Activated T-helper 2 cell treated with anti-CD3 and anti-CD28 coated beads, Interferon-gamma antibody, Interleukin-2, Interleukin-4, amounts not matched to agents 10 μg/mL and 5 μg/mL and 100 μg/mL, durations not matched to agents 14 hours and 24 hours and 36 hours (primary cell): ENCODE results near the gene PPP2R5E. TPM values are rescaled to one million over a fixed set of nuclear protein-coding genes. Genes with fewer than 3 reads are reported as not detected.
"Not testable (repeated sequence)": the region's sequence is repeated elsewhere in the genome, so short reads cannot be mapped to it uniquely, and the experiment has no call there.

Experiments used
- DNase-seq: peaks from one replicate; pipeline ENCODE4 v3.0.0; 2021; ENCODE audit warnings: low spot score
- H3K27ac Mint-ChIP-seq: one replicate; pipeline ENCODE4 v1.8.0; 2021; ENCODE audit warnings: mixed read lengths
- H3K27me3 Mint-ChIP-seq: one replicate; pipeline ENCODE4 v1.8.0; 2021; ENCODE audit warnings: low read depth, mixed read lengths
- H3K36me3 Mint-ChIP-seq: one replicate; pipeline ENCODE4 v1.8.0; 2021; ENCODE audit warnings: low read depth, mixed read lengths
- H3K4me1 Mint-ChIP-seq: one replicate; pipeline ENCODE4 v1.8.0; 2021; ENCODE audit warnings: low read depth, mixed read lengths
- H3K4me3 Mint-ChIP-seq: one replicate; pipeline ENCODE4 v1.8.0; 2021; ENCODE audit warnings: low read depth, mild to moderate bottlenecking, moderate library complexity, mixed read lengths
- H3K9me3 Mint-ChIP-seq: one replicate; pipeline ENCODE4 v1.8.0; 2021; ENCODE audit warnings: mixed read lengths
- intact Hi-C: fragments of 100-400 bp; cut with micrococcal nuclease; formaldehyde crosslinking; loops from one replicate; pipeline ENCODE4 v1.15.1; 2023
- total RNA-seq: library from RNA; stranded (reverse); gene quantifications from 2 replicates; pipeline ENCODE4 v1.2.3, GENCODE V29; 2022

PPP2R5E gene
- total RNA-seq, 1 donor from 2014 or later = 44.1 TPM

GRCh38 chr14:63544591-63545299 is 1.6 kb upstream of the PPP2R5E start:
- Mint-ChIP-seq H3K27ac (peak overlapping the region; percentile 28), H3K36me3 (peaks cover 8% of the 10 kb centered on the region), H3K27me3 (peaks cover 1% of the 10 kb centered on the region), H3K4me3 (peak overlapping the region; percentile 92), H3K9me3 (no peaks in the 10 kb centered on the region), H3K4me1 (peaks cover 21% of the 10 kb centered on the region)
- intact Hi-C loops = loop anchor here (5.0 to 10.0 kb wide), 2 partner anchors 183 to 310 kb away; partner anchors contain the start of genes SGPP1 and SYNE2
- DNase-seq = no peak

DNA sequence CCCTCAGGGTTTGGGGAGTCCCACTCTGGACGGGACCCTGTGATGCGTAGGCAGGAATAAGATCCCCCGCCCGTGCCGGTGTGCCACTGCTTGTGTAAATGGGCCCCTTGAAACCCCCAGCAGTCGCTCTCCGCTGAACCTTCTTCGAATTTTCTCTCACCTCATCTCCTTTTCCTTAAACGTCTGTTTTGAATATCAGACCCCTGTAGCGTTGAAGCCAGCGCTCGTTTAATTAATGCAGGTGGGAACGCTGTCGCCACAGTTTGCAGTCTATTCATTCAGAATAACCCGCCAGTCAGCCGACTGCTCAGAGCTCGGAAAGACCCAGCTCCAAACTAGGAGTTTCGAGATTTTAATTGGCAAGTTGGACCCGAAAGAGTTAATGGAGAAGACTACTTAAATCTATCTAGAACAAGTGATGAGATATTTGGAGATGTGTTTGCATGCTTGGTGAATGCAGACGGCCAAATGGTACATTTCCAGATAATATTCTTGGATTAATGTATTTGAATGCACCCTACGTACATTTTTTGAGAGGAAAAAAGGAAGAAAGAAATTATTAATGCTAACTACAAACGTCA is 739 bp upstream of the PPP2R5E start:
- Mint-ChIP-seq H3K9me3 (no peaks in the 10 kb centered on the region), H3K4me3 (peak overlapping the region; percentile 92), H3K27ac (peak overlapping the region; percentile 95), H3K36me3 (peaks cover 17% of the 10 kb centered on the region), H3K27me3 (peaks cover 1% of the 10 kb centered on the region), H3K4me1 (peaks cover 27% of the 10 kb centered on the region)
- DNase-seq = no peak
- intact Hi-C loops = loop anchor here (1.0 to 10.0 kb wide), 6 partner anchors 65 to 311 kb away; partner anchors contain the start of genes SGPP1, SYNE2 and WDR89

GRCh38 chr14:63542231-63542999 is 762 bp downstream of the PPP2R5E start:
- peak overlapping the region; percentile 46 for H3K27ac Mint-ChIP-seq
- peak overlapping the region; percentile 92 for H3K4me3 Mint-ChIP-seq
- intact Hi-C loops = loop anchor here (2.0 to 10.0 kb wide), 5 partner anchors 64 to 312 kb away; partner anchors contain the start of genes SGPP1 and SYNE2
- H3K4me1 Mint-ChIP-seq = peaks cover 30% of the 10 kb centered on the region
- peak; percentile 9 for DNase-seq
- no peaks in the 10 kb centered on the region for H3K9me3 Mint-ChIP-seq
- peaks cover 23% of the 10 kb centered on the region for H3K36me3 Mint-ChIP-seq
- no peaks in the 10 kb centered on the region for H3K27me3 Mint-ChIP-seq

DNA sequence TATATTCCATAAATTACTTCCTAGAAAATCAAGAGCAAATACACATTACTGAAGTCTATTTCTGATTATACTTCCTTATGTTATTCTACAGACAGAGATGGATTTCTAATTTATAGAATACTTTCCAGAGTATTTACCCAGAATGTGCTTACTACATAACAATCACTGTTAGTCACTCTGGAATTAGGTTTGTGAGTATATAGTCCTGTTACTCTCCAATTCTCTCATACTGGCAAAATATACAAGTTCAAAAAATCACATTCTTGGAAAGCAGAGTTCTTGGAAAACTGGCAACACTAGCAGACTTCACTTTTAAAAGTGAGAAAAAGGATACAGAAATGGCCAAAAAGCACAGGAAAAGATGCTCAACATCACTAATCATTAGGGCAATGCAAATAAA is 7.3 kb downstream of the PPP2R5E start:
- Mint-ChIP-seq H3K36me3 (peaks cover 72% of the 10 kb centered on the region), H3K9me3 (no peaks in the 10 kb centered on the region), H3K4me3 (no peak overlapping the region), H3K27ac (no peak overlapping the region), H3K4me1 (peaks cover 18% of the 10 kb centered on the region), H3K27me3 (no peaks in the 10 kb centered on the region)
- intact Hi-C loops = no loop called here
- no peak for DNase-seq

DNA sequence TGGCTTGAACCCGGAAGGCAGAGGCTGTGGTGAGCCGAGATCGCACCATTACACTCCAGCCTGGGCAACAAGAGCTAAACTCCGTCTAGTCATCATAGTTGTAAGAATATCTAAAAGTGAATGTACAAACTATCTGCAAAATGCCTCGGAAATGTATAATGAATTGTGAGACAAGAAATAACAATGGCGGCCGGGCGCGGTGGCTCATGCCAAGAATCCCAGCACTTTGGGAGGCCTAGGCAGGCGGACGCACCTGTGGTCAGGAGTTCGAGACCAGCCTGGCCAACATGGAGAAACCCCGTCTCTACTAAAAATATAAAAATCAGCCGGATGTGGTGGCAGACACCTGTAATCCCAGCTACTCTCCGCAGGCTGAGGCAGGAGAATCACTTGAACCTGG is 9.7 kb downstream of the PPP2R5E start:
- peaks cover 10% of the 10 kb centered on the region for H3K4me1 Mint-ChIP-seq
- no peaks in the 10 kb centered on the region for H3K27me3 Mint-ChIP-seq
- intact Hi-C loops = no loop called here
- DNase-seq = no peak
- H3K9me3 Mint-ChIP-seq = no peaks in the 10 kb centered on the region
- H3K27ac Mint-ChIP-seq = no peak overlapping the region
- peaks cover 67% of the 10 kb centered on the region for H3K36me3 Mint-ChIP-seq
- no peak overlapping the region for H3K4me3 Mint-ChIP-seq

- intact Hi-C loops = no loop called here
- Mint-ChIP-seq H3K27me3 (no peaks in the 10 kb centered on the region), H3K27ac (peak overlapping the region; percentile 7), H3K9me3 (no peaks in the 10 kb centered on the region), H3K4me1 (peaks cover 9% of the 10 kb centered on the region), H3K36me3 (peaks cover 37% of the 10 kb centered on the region), H3K4me3 (no peak overlapping the region)
- DNase-seq = no peak
Measured at GRCh38 chr14:63524537-63525155, 18.5 kb downstream of the PPP2R5E start.

DNA sequence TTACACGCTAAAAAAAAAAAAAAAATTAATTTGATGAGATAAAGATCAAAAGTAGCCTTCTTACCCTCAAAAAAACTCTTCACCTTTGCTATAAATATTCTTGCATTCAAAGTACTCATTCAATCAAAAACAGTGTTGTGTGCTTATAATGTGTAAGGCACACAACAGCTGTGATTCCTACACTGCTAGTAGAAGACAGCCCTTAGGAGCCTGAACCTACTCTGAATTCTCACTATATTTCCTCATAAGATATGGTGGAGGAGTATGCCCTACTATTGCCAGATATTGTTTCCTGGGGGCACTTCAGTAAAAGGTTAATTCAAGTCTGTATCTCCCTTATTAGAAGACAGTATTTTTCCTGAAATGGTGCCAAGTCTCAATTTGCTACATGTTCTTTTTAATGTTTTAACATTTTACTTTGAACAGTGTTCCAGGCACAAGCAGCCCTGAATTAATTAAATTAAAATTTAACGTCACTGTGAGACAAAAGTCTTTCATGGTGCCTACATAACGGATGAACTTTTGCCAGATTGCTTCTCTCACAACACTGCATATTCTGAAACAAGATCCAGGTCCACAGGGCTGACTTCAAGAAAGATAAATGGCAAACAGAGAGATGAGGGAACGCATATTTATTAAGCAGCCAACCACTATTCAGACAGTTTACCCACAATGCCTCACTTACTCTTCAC is 19.3 kb downstream of the PPP2R5E start:
- no peak for DNase-seq
- no peaks in the 10 kb centered on the region for H3K9me3 Mint-ChIP-seq
- intact Hi-C loops = no loop called here
- H3K27ac Mint-ChIP-seq = no peak overlapping the region
- peaks cover 35% of the 10 kb centered on the region for H3K36me3 Mint-ChIP-seq
- H3K4me1 Mint-ChIP-seq = peaks cover 9% of the 10 kb centered on the region
- H3K4me3 Mint-ChIP-seq = no peak overlapping the region
- H3K27me3 Mint-ChIP-seq = no peaks in the 10 kb centered on the region

DNA sequence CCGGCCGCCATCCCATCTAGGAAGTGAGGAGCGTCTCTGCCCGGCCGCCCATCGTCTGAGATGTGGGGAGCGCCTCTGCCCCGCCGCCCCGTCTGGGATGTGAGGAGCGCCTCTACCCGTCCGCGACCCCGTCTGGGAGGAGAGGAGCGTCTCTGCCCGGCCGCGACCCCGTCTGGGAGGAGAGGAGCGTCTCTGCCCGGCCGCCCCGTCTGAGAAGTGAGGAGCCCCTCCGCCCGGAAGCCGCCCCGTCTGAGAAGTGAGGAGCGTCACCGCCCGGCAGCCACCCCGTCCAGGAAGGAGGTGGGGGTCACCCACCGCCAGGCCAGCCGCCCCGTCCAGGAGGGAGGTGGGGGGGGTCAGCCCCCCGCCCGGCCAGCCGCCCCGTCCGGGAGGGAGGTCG is 20.7 kb downstream of the PPP2R5E start:
- H3K4me1 Mint-ChIP-seq, H3K27ac Mint-ChIP-seq, intact Hi-C loops, H3K4me3 Mint-ChIP-seq, DNase-seq, H3K9me3 Mint-ChIP-seq, H3K27me3 Mint-ChIP-seq: not testable (repeated sequence)
- peaks cover 35% of the 10 kb centered on the region for H3K36me3 Mint-ChIP-seq

DNA sequence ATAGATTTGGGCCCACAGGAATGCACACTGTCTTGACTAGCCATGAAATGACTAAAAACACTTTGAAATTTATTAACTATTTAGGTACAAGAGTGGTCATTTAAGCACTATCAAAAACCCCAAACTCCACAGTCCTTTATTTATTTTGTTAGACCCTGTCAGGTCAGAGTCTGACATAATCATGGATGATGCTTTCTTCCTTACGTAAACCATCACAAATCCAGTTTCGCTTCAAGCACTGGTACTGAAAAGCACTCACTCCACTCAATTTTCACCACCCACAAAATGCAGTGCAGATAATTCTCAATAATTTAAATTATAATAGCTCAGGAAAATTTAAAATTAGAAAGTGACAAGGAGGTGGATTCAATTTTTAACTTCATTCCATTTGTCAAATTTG is 25.8 kb downstream of the PPP2R5E start:
- intact Hi-C loops = no loop called here
- Mint-ChIP-seq H3K27ac (no peak overlapping the region), H3K27me3 (no peaks in the 10 kb centered on the region), H3K4me3 (no peak overlapping the region), H3K36me3 (peaks cover 11% of the 10 kb centered on the region), H3K9me3 (no peaks in the 10 kb centered on the region), H3K4me1 (peaks cover 18% of the 10 kb centered on the region)
- no peak for DNase-seq

DNA sequence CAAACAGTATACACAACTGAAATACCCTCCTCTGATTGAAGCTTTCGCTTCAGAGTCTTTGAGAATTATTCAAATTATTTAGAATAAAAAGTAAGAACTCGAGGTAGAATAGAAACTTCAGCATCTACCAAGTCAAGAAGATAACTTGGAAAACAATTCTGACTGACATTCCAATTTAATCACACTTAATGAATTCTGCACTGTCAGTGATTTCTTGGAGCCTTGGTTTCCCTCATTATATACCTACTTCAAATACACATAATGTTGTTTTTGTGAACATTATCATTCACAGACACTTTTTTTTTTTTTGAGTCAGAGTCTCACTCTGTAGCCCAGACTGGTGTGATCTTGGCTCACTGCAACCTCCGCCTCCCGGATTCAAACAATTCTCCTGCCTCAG is 27.9 kb downstream of the PPP2R5E start:
- H3K27ac Mint-ChIP-seq = no peak overlapping the region
- peaks cover 35% of the 10 kb centered on the region for H3K4me1 Mint-ChIP-seq
- H3K27me3 Mint-ChIP-seq = no peaks in the 10 kb centered on the region
- no peak for DNase-seq
- H3K4me3 Mint-ChIP-seq = no peak overlapping the region
- intact Hi-C loops = no loop called here
- no peaks in the 10 kb centered on the region for H3K9me3 Mint-ChIP-seq
- peaks cover 5% of the 10 kb centered on the region for H3K36me3 Mint-ChIP-seq

DNA sequence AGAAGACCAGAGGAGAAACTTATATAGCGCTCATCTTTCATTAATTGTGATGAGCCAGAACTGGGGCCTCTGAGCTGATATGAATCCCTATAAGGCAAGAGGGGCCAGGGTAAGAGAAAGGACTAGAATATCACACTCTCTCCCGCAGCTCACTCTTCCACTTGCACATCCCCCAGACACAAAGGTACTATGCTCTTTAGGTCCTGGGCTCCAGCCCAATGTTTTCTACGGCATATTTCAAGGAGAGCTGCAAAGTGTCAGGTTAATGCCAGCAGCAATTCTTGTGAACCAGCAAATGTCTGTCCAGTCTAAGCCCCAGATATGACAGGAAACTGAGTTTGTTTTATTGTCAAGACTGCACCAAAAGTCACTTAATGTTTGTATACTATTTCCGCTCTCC is 29.4 kb downstream of the PPP2R5E start:
- Mint-ChIP-seq H3K36me3 (peaks cover 6% of the 10 kb centered on the region), H3K27ac (no peak overlapping the region), H3K4me1 (peaks cover 38% of the 10 kb centered on the region), H3K4me3 (no peak overlapping the region), H3K9me3 (no peaks in the 10 kb centered on the region), H3K27me3 (no peaks in the 10 kb centered on the region)
- intact Hi-C loops = no loop called here
- no peak for DNase-seq

DNA sequence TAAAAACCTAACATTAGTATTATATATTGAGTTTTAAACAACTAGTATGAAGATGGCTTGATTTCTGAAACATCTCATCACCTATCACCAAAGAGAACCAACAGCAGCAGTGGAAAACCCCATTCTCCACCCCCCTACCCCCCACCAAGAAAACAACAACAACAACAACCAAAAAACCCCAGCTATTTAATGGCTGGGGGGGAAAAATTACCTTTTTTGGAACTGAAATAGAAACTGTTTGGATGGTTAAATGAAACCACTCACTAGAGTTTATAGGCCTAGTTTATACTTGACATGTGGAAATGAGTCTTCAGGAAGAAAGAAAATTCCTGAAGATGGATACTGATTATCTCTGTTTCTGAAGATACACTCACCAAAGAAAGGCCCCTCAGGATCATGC is 30.3 kb downstream of the PPP2R5E start:
- DNase-seq = no peak
- intact Hi-C loops = no loop called here
- H3K4me3 Mint-ChIP-seq = no peak overlapping the region

More for the DNA sequence above, 30.3 kb downstream of the PPP2R5E start:
- no peaks in the 10 kb centered on the region for H3K9me3 Mint-ChIP-seq
- H3K27ac Mint-ChIP-seq = no peak overlapping the region
- peaks cover 45% of the 10 kb centered on the region for H3K4me1 Mint-ChIP-seq
- peaks cover 10% of the 10 kb centered on the region for H3K36me3 Mint-ChIP-seq
- no peaks in the 10 kb centered on the region for H3K27me3 Mint-ChIP-seq
